ENCODE results near the gene ANKHD1. TPM values are rescaled to one million over a fixed set of nuclear protein-coding genes. Genes with fewer than 3 reads are reported as not detected.

The ANKHD1 gene
- total and polyA plus RNA-seq, 4 donors = 33.2 to 116 (median 60.1) TPM

DNA sequence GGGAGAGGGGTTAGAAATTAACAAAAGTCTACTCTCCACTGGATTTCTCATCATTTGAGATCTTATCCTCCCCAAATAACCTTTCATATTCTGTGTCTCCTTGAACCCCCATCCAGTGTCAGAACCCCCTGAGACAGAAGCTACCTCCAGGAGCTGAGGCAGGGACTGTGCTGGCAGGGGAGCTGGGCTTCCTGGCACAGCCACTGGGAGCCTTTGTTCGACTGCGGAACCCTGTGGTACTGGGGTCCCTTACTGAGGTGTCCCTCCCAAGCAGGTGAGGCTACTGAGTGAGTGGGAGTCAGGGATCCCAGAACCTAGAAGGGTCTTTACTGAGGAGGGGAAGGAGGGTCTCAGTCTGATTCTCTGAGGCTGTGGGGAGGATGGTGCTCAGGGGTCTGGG is 39.7 kb upstream of the ANKHD1 start:
- Histone ChIP-seq H3K4me3 (ENCODE audit: low read depth in 1 of 3, low read length in 3 of 3) (no peak overlapping the region), H3K9me3 (ENCODE audit: control insufficient read depth in 4 of 4, low read length in 3 of 4) (no peaks in the 10 kb centered on the region), H3K27ac (ENCODE audit: low read depth in 1 of 2, low read length in 2 of 2) (no peak overlapping the region), H3K9ac (ENCODE audit: low read depth in 1 of 2, low read length in 2 of 2) (no peak overlapping the region), H3K36me3 (ENCODE audit: control insufficient read depth in 4 of 4, insufficient read depth in 3 of 4, low read depth in 1 of 4, low read length in 3 of 4) (no peaks in the 10 kb centered on the region), H3K4me1 (ENCODE audit: control insufficient read depth in 4 of 4, insufficient read depth in 4 of 4, low read length in 3 of 4) (peaks cover 2 to 12% (median 7%) of the 10 kb centered on the region in 4 donors), H3K27me3 (ENCODE audit: control insufficient read depth in 4 of 4, insufficient read depth in 4 of 4, low read length in 3 of 4) (no peaks in the 10 kb centered on the region)
- no peak for DNase-seq (ENCODE audit: low spot score)
- 93% methylated on average over 2 of the region's 2 CpGs for WGBS
- TF ChIP-seq HNF4A (conservative IDR thresholded peaks at IDR 0.05) = no peak
- TF ChIP-seq FOXA2 (IDR thresholded peaks at IDR 0.05) = no peak
- TF ChIP-seq JUND (IDR thresholded peaks at IDR 0.05) = no peak
- TF ChIP-seq HNF4G (IDR thresholded peaks at IDR 0.05) = no peak
- no peak for TF ChIP-seq SP1 (IDR thresholded peaks at IDR 0.05)
- TF ChIP-seq RAD21 (IDR thresholded peaks at IDR 0.05) = no peak
- TF ChIP-seq MAX (IDR thresholded peaks at IDR 0.05) = no peak

- no peak overlapping the region for H3K9ac ChIP-seq (ENCODE audit: low read depth in 1 of 2, low read length in 2 of 2)
- no peak overlapping the region for H3K27ac ChIP-seq (ENCODE audit: low read depth in 1 of 2, low read length in 2 of 2)
- H3K36me3 ChIP-seq (ENCODE audit: control insufficient read depth in 4 of 4, insufficient read depth in 3 of 4, low read depth in 1 of 4, low read length in 3 of 4) = no peaks in the 10 kb centered on the region
- peaks cover 2 to 12% (median 6%) of the 10 kb centered on the region in 4 donors for H3K4me1 ChIP-seq (ENCODE audit: control insufficient read depth in 4 of 4, insufficient read depth in 4 of 4, low read length in 3 of 4)
- H3K27me3 ChIP-seq (ENCODE audit: control insufficient read depth in 4 of 4, insufficient read depth in 4 of 4, low read length in 3 of 4) = no peaks in the 10 kb centered on the region
- 89% methylated on average over 8 of the region's 8 CpGs for WGBS
- no peaks in the 10 kb centered on the region for H3K9me3 ChIP-seq (ENCODE audit: control insufficient read depth in 4 of 4, low read length in 3 of 4)
- TF ChIP-seq JUND (IDR thresholded peaks at IDR 0.05) = no peak
- TF ChIP-seq ZBTB33 (IDR thresholded peaks at IDR 0.05) = no peak
- TF ChIP-seq EGR1 (IDR thresholded peaks at IDR 0.05; ENCODE audit: low read depth in 2 of 2) = no peak
- TF ChIP-seq, protein P1, sequence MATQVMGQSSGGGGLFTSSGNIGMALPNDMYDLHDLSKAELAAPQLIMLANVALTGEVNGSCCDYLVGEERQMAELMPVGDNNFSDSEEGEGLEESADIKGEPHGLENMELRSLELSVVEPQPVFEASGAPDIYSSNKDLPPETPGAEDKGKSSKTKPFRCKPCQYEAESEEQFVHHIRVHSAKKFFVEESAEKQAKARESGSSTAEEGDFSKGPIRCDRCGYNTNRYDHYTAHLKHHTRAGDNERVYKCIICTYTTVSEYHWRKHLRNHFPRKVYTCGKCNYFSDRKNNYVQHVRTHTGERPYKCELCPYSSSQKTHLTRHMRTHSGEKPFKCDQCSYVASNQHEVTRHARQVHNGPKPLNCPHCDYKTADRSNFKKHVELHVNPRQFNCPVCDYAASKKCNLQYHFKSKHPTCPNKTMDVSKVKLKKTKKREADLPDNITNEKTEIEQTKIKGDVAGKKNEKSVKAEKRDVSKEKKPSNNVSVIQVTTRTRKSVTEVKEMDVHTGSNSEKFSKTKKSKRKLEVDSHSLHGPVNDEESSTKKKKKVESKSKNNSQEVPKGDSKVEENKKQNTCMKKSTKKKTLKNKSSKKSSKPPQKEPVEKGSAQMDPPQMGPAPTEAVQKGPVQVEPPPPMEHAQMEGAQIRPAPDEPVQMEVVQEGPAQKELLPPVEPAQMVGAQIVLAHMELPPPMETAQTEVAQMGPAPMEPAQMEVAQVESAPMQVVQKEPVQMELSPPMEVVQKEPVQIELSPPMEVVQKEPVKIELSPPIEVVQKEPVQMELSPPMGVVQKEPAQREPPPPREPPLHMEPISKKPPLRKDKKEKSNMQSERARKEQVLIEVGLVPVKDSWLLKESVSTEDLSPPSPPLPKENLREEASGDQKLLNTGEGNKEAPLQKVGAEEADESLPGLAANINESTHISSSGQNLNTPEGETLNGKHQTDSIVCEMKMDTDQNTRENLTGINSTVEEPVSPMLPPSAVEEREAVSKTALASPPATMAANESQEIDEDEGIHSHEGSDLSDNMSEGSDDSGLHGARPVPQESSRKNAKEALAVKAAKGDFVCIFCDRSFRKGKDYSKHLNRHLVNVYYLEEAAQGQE (IDR thresholded peaks at IDR 0.05) = no peak
- TF ChIP-seq SP1 (IDR thresholded peaks at IDR 0.05) = no peak
- no peak for TF ChIP-seq MAX (IDR thresholded peaks at IDR 0.05)
- TF ChIP-seq, protein P2, sequence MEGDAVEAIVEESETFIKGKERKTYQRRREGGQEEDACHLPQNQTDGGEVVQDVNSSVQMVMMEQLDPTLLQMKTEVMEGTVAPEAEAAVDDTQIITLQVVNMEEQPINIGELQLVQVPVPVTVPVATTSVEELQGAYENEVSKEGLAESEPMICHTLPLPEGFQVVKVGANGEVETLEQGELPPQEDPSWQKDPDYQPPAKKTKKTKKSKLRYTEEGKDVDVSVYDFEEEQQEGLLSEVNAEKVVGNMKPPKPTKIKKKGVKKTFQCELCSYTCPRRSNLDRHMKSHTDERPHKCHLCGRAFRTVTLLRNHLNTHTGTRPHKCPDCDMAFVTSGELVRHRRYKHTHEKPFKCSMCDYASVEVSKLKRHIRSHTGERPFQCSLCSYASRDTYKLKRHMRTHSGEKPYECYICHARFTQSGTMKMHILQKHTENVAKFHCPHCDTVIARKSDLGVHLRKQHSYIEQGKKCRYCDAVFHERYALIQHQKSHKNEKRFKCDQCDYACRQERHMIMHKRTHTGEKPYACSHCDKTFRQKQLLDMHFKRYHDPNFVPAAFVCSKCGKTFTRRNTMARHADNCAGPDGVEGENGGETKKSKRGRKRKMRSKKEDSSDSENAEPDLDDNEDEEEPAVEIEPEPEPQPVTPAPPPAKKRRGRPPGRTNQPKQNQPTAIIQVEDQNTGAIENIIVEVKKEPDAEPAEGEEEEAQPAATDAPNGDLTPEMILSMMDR (IDR thresholded peaks at IDR 0.05; ENCODE audit: low read depth, low read length, missing input control) = no peak
- no peak for TF ChIP-seq YY1 (IDR thresholded peaks at IDR 0.05)
- no peak for TF ChIP-seq HNF4G (IDR thresholded peaks at IDR 0.05)
- TF ChIP-seq HNF4A (conservative IDR thresholded peaks at IDR 0.05) = no peak
- TF ChIP-seq FOXA1 (IDR thresholded peaks at IDR 0.05) = no peak
- no peak for TF ChIP-seq FOXA2 (IDR thresholded peaks at IDR 0.05)
- no peak for TF ChIP-seq GABPA (IDR thresholded peaks at IDR 0.05 in 1 of 2, conservative IDR thresholded peaks at IDR 0.05 in 1 of 2)
- no peak for TF ChIP-seq RAD21 (IDR thresholded peaks at IDR 0.05)
- TF ChIP-seq, protein P3, sequence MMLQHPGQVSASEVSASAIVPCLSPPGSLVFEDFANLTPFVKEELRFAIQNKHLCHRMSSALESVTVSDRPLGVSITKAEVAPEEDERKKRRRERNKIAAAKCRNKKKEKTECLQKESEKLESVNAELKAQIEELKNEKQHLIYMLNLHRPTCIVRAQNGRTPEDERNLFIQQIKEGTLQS (IDR thresholded peaks at IDR 0.05) = no peak
- no peak for TF ChIP-seq NR2F2 (IDR thresholded peaks at IDR 0.05)
- no peak for TF ChIP-seq RXRA (IDR thresholded peaks at IDR 0.05)
- no peak for DNase-seq (ENCODE audit: low spot score)
- no peak overlapping the region for H3K4me3 ChIP-seq (ENCODE audit: low read depth in 1 of 3, low read length in 3 of 3)
These were observed 39.3 kb upstream of the ANKHD1 start for GRCh38 chr5:140362311-140362710.
